Psoas muscle (tissue), 8 donors: Measurements from ENCODE around the gene SCN1A. TPM values are rescaled to one million over a fixed set of nuclear protein-coding genes. Genes with fewer than 3 reads are reported as not detected.
"Not testable (repeated sequence)": the region's sequence is repeated elsewhere in the genome, so short reads cannot be mapped to it uniquely, and the experiment has no call there.

ENCODE experiments used
- ATAC-seq, 4 donors: fragments of 200-7000 bp; cut with Tn5 transposase; one replicate each; pipeline ENCODE4 v1.9.1; 2020; ENCODE audit warnings: moderate library complexity in 3 of 4, mild to moderate bottlenecking in 2 of 4
- DNase-seq, 2 donors: peaks; one replicate each; pipeline ENCODE4 v3.0.0-alpha.2; 2020
- H3K27ac ChIP-seq: fragments of 200-600 bp; one replicate; pipeline ENCODE4 v1.8.0; 2022
- H3K27me3 ChIP-seq, 3 donors: fragments of 200-600 bp in 1 of 3; one replicate each; pipeline versions ENCODE4 v1.6.1 to v1.8.0; 2013 to 2022; ENCODE audit warnings: low read length in 2 of 3, mild to moderate bottlenecking in 2 of 3, moderate library complexity in 1 of 3; ENCODE audit not compliant: insufficient read depth in 3 of 3
- H3K36me3 ChIP-seq, 2 donors: fragments of 200-600 bp in 1 of 2; one replicate each; pipeline versions ENCODE4 v1.6.1 to v1.8.0; 2013 to 2022; ENCODE audit warnings: low read depth in 1 of 2, mild to moderate bottlenecking in 1 of 2, moderate library complexity in 1 of 2; ENCODE audit not compliant: insufficient read depth in 1 of 2
- H3K4me1 ChIP-seq: fragments of 200-600 bp; one replicate; pipeline ENCODE4 v1.8.0; 2022
- H3K4me3 ChIP-seq: fragments of 200-600 bp; one replicate; pipeline ENCODE4 v1.8.0; 2022; ENCODE audit warnings: mild to moderate bottlenecking
- H3K9me3 ChIP-seq: fragments of 200-600 bp; one replicate; pipeline ENCODE4 v1.8.0; 2022
- WGBS, 3 donors: extraction: QIAGEN DNeasy Blood & Tissue Kit; methylation state at CpG; one replicate each; pipeline versions ENCODE4 v1.1.6 to v1.1.7; 2013; 5-methylcytosine and 5-hydroxymethylcytosine counted together
- intact Hi-C, 2 donors: fragments of 100-400 bp; cut with DNase I; formaldehyde crosslinking; loops; one replicate each; pipeline versions ENCODE4 v1.11.0 to v1.14.2; 2022
- polyA plus RNA-seq, 3 donors: library from polyadenylated mRNA; stranded (reverse); fragments of 200-250 nt; gene quantifications; one replicate each; pipeline ENCODE4 v1.2.3, GENCODE V29; 2013
- total RNA-seq, 4 donors: library from RNA; stranded (reverse); fragmentation: NEBNext Ultra II Directional in 2 of 4; extraction: Animal tissue kit (Norgen Biotek cat#: 25700) in 2 of 4; gene quantifications; one replicate each; pipeline versions ENCODE4 v1.2.1 to v1.2.4, GENCODE V29; 2021 to 2023
- TF ChIP-seq, protein P1 (sequence below): fragments of 200-600 bp; IDR thresholded peaks from one replicate; pipeline ENCODE4 v1.8.0; 2022; ENCODE audit warnings: antibody characterized with exemption
- donor health status: healthy with polysubstance abuse.
- donor health status: DM: no; HTN: no; CAD: no; lungs with moderate emphysema.
- donor health status: Bipolar disorder and iron deficiency.
- donor health status: healthy.
- donor health status: DM: yes; HTN: yes; CAD: no.
- donor health status: DM: no; HTN: no; CAD: no.
- donor health status: DM: no; HTN: no; CAD: no.
- donor health status: DM: yes; HTN: yes; CAD: no.

SCN1A gene
- total and polyA plus RNA-seq, 7 donors: 0.01 TPM; not detected in 6

DNA sequence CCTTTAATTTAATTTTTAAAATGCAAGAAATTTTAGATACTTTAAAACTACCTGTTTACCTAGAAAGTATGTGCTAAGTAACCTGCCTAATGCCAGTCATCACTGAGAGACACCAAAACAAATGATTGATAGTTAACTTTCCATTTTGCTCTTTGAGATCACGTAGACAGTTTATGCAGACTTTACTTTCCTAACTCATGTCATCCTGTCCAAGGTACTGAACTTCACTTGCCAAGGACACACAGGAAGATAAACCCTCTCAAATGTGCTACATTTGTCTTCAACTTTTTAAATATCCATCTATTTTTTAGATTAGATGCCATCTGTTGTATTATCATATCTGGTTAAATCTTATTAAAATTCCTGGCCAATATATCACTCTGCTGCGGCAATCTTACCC is 20.1 kb upstream of the SCN1A start:
- Histone ChIP-seq H3K4me3 (no peak overlapping the region), H3K9me3 (no peaks in the 10 kb centered on the region), H3K27ac (no peak overlapping the region), H3K27me3 (no peaks in the 10 kb centered on the region), H3K36me3 (no peaks in the 10 kb centered on the region), H3K4me1 (no peaks in the 10 kb centered on the region)
- intact Hi-C loops: no loop called here
- 58 to 66% (median 63%) methylated on average over 2 of the region's 2 CpGs for WGBS, 3 donors
- TF ChIP-seq, protein P1, sequence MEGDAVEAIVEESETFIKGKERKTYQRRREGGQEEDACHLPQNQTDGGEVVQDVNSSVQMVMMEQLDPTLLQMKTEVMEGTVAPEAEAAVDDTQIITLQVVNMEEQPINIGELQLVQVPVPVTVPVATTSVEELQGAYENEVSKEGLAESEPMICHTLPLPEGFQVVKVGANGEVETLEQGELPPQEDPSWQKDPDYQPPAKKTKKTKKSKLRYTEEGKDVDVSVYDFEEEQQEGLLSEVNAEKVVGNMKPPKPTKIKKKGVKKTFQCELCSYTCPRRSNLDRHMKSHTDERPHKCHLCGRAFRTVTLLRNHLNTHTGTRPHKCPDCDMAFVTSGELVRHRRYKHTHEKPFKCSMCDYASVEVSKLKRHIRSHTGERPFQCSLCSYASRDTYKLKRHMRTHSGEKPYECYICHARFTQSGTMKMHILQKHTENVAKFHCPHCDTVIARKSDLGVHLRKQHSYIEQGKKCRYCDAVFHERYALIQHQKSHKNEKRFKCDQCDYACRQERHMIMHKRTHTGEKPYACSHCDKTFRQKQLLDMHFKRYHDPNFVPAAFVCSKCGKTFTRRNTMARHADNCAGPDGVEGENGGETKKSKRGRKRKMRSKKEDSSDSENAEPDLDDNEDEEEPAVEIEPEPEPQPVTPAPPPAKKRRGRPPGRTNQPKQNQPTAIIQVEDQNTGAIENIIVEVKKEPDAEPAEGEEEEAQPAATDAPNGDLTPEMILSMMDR: no peak
- no peak for DNase-seq
- no peak for ATAC-seq

DNA sequence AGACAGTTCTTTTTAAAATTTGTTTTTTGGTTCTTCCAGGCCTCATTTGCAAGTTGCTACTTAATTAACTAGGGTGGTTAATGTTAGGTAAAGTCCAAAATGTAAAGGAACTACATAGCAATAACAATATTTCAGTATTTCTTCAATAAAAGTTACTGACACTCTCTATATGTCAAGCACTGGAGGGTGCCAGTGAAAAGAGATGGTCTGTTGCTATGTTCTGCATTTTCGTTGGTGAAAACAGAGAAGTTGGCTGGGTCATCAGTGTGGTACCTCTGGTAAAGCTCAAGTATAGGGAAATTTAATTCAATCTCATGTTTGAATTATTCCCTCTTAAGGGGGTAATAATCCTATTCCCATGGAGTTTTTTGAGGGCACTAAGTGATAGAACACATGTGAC is 16.3 kb upstream of the SCN1A start:
- Histone ChIP-seq H3K27ac (no peak overlapping the region), H3K4me1 (no peaks in the 10 kb centered on the region), H3K27me3 (no peaks in the 10 kb centered on the region), H3K9me3 (no peaks in the 10 kb centered on the region), H3K4me3 (no peak overlapping the region), H3K36me3 (no peaks in the 10 kb centered on the region)
- DNase-seq (no peak), ATAC-seq (no peak)
- 40 to 69% (median 68%) methylated on average over 1 of the region's 1 CpG for WGBS, 3 donors
- intact Hi-C loops: no loop called here
- TF ChIP-seq, protein P1: no peak

DNA sequence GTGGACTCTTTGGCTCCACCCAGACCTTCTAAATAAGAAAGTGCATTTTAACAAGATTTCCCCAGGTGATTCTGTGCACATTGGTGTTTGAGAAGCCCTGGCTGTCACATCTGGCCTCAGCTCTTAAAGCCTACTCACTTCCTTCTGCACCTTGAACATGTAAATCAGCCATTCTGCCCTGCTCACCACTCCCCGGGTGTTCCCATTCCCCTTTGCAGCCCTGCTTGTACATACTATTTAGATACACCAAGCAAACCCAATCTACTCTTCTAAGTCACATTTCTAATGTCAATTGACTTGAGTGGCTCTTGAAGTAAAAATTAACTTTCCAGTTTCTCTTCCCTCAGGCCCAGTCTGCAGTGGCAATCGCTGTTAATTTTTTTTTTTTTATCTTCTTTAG is 13.1 kb upstream of the SCN1A start:
- TF ChIP-seq, protein P1: no peak
- intact Hi-C loops: no loop called here
- no peak for ATAC-seq

DNA sequence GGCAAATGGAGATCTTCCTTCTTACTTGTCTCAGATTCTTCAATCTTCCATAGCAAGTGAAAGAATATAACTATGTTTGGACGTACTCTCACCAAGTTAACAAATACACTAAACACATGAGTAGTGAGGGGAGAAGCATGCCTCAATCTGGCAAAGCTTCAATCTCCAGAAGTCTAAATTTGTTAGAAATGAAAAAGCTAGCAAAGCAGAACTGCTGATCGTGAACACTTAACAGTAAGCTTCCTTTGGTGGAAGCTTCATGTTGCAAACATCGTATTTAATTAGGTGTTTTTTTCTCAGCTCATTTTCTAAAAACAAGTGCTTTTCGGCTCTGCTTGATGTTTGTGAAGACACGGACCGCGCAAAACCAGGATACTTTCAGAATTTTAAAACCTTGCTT is 12.7 kb upstream of the SCN1A start:
- intact Hi-C loops: no loop called here
- Histone ChIP-seq H3K4me1 (no peaks in the 10 kb centered on the region), H3K4me3 (no peak overlapping the region), H3K27me3 (no peaks in the 10 kb centered on the region), H3K27ac (no peak overlapping the region), H3K36me3 (no peaks in the 10 kb centered on the region), H3K9me3 (no peaks in the 10 kb centered on the region)
- TF ChIP-seq, protein P1: no peak
- ATAC-seq (no peak), DNase-seq (no peak)
- WGBS, 3 donors: 42 to 77% (median 50%) methylated on average over 7 of the region's 7 CpGs

More for the DNA sequence above, 13.1 kb upstream of the SCN1A start:
- H3K4me1 ChIP-seq: no peaks in the 10 kb centered on the region
- DNase-seq: no peak
- H3K27me3 ChIP-seq: no peaks in the 10 kb centered on the region
- H3K27ac ChIP-seq: no peak overlapping the region
- no peaks in the 10 kb centered on the region for H3K36me3 ChIP-seq
- H3K9me3 ChIP-seq: no peaks in the 10 kb centered on the region
- 78 to 85% (median 85%) methylated on average over 2 of the region's 2 CpGs for whole genome bisulfite sequencing, 3 donors
- no peak overlapping the region for H3K4me3 ChIP-seq

DNA sequence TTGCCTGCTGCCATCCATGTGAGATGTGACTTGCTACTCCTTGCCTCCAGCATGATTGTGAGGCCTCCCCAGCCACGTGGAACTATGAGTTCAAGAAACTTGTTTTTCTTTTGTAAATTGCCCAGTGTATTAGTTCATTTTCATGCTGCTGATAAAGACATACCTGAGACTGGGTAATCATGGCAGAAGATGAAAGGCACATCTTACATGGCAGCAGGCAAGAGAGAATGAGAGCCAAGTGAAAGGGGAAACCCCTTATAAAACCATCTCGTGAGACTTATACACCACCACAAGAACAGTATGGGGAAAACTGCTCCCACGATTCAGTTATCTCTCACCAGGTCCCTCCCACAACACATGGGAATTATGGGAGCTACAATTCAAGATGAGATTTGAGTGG is 11.7 kb upstream of the SCN1A start:
- H3K9me3 ChIP-seq, intact Hi-C loops, H3K4me1 ChIP-seq, ATAC-seq, H3K4me3 ChIP-seq, H3K27me3 ChIP-seq, H3K36me3 ChIP-seq, DNase-seq, H3K27ac ChIP-seq: not testable (repeated sequence)
- 57 to 72% (median 62%) methylated on average over 3 of the region's 3 CpGs for WGBS, 3 donors
